ENCODE results near the gene TOGARAM2. TPM values are rescaled to one million over a fixed set of nuclear protein-coding genes. Genes with fewer than 3 reads are reported as not detected.
"Not testable (repeated sequence)": the region's sequence is repeated elsewhere in the genome, so short reads cannot be mapped to it uniquely, and the experiment has no call there.

The TOGARAM2 gene
- total and polyA plus RNA-seq, 3 donors from 2014 or later = 2.1 to 5.2 (median 3.5) TPM

DNA sequence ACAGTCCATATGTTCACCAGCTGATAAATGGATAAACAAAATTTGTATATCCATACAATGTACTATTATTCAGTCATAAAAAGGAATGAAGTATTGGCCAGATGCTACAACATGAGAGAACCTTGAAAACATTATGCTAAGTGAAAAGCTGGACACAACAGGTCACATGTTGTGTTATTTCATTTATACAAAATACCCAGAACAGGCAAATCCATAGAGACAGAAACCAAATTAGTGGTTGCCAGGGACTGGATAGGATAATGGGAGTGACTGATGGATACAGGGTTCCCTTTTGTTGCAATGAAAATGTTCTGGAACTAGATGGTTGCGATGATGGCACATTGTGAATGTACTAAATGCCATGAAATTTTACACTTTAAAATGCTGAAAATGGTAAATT, 103.5 kb downstream of the TOGARAM2 start:
- no peaks in the 10 kb centered on the region for H3K4me1 ChIP-seq
- intact Hi-C loops (cut with DNase I; ENCODE audit: low total_unique reads) = no loop called here
- H3K36me3 ChIP-seq (ENCODE audit: low read depth, missing control alignments) = no peaks in the 10 kb centered on the region
- H3K27me3 ChIP-seq = no peaks in the 10 kb centered on the region
- H3K9me3 ChIP-seq = no peaks in the 10 kb centered on the region
- 90 to 91% methylated on average over 1 of the region's 1 CpG for WGBS, 2 donors
- H3K4me3 ChIP-seq = no peak overlapping the region
- H3K27ac ChIP-seq = no peak overlapping the region
- no peak for TF ChIP-seq POLR2A (IDR thresholded peaks at IDR 0.05)
- TF ChIP-seq CTCF (IDR thresholded peaks at IDR 0.05) = no peak
- no peak for DNase-seq

- H3K27ac ChIP-seq; H3K4me1 ChIP-seq; H3K36me3 ChIP-seq (ENCODE audit: low read depth, missing control alignments); H3K4me3 ChIP-seq; intact Hi-C loops (cut with DNase I; ENCODE audit: low total_unique reads); H3K9me3 ChIP-seq; DNase-seq; H3K27me3 ChIP-seq: not testable (repeated sequence)
- WGBS, 2 donors = 86 to 98% methylated on average over 7 of the region's 7 CpGs
Measured at GRCh38 chr2:29090311-29090710, 109.2 kb downstream of the TOGARAM2 start.

DNA sequence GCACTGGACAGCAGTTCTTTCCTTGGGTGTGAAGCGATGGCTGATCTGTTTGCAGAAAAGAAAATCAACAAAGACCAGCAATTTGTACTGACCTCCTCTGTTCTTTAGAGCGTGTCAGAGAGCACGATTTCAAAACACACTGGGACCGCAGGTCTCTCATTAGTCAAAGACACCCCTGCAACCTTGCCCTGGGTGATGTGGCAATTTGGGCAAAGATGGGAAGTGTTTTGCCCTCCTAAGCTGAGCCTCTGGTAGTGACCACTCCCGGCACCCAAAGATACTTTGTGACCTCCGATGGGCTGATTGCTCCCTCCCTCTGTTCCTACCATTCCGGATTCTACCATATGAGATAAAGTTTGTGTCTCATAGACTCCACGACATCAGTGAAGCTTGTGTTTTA, 115.9 kb downstream of the TOGARAM2 start:
- no peak for DNase-seq
- H3K9me3 ChIP-seq = no peaks in the 10 kb centered on the region
- intact Hi-C loops (cut with DNase I; ENCODE audit: low total_unique reads) = no loop called here
- H3K4me1 ChIP-seq = no peaks in the 10 kb centered on the region
- WGBS, 2 donors = 87 to 92% methylated on average over 8 of the region's 8 CpGs
- TF ChIP-seq POLR2A (IDR thresholded peaks at IDR 0.05) = no peak
- TF ChIP-seq CTCF (IDR thresholded peaks at IDR 0.05) = no peak
- H3K36me3 ChIP-seq (ENCODE audit: low read depth, missing control alignments) = no peaks in the 10 kb centered on the region
- H3K27me3 ChIP-seq = no peaks in the 10 kb centered on the region
- H3K27ac ChIP-seq = no peak overlapping the region
- H3K4me3 ChIP-seq = no peak overlapping the region

GRCh38 chr2:29097569-29097968, 116.5 kb downstream of the TOGARAM2 start:
- no peaks in the 10 kb centered on the region for H3K9me3 ChIP-seq
- intact Hi-C loops (cut with DNase I; ENCODE audit: low total_unique reads) = no loop called here
- no peak for TF ChIP-seq CTCF (IDR thresholded peaks at IDR 0.05)
- no peak for TF ChIP-seq POLR2A (IDR thresholded peaks at IDR 0.05)
- H3K27me3 ChIP-seq = no peaks in the 10 kb centered on the region
- H3K36me3 ChIP-seq (ENCODE audit: low read depth, missing control alignments) = no peaks in the 10 kb centered on the region
- WGBS, 2 donors = 83 to 85% methylated on average over 6 of the region's 6 CpGs
- DNase-seq = no peak
- H3K4me1 ChIP-seq = no peaks in the 10 kb centered on the region
- no peak overlapping the region for H3K4me3 ChIP-seq
- H3K27ac ChIP-seq = no peak overlapping the region

DNA sequence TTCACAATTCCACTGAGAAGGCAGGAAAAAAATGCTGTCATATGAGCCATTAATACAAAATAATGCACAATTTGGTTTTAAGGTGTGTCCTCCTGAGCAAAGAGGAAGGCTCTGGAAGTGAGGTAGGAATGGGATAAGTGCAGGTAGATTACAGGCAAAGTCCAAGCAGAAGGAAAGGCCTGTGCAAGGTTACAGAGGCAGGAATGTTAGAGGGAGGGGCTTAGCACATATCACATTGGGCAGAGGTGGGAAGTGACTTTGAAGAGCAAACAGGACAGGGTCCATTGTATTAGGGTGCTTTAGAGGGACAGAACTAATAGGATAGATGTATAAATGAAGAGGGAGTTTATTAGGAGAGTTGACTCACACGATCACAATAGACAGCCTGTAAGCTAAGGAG, 119.5 kb downstream of the TOGARAM2 start:
- DNase-seq = no peak
- no peaks in the 10 kb centered on the region for H3K9me3 ChIP-seq
- intact Hi-C loops (cut with DNase I; ENCODE audit: low total_unique reads) = no loop called here
- no peak overlapping the region for H3K4me3 ChIP-seq
- no peak overlapping the region for H3K27ac ChIP-seq
- no peak for TF ChIP-seq POLR2A (IDR thresholded peaks at IDR 0.05)
- TF ChIP-seq CTCF (IDR thresholded peaks at IDR 0.05) = no peak
- 100% methylated on average over 1 of the region's 1 CpG for WGBS, 2 donors
- H3K4me1 ChIP-seq = no peaks in the 10 kb centered on the region
- H3K27me3 ChIP-seq = no peaks in the 10 kb centered on the region
- H3K36me3 ChIP-seq (ENCODE audit: low read depth, missing control alignments) = no peaks in the 10 kb centered on the region

Small RNA genes lying within 50 kb of the gene (small RNA-seq; reads per million reads assigned to genes)
- gene RF00019 = 0 reads per million in 2 donors

Other genes starting within 250 kb of the TOGARAM2 start
- gene PPP1CB, start 229.5 kb upstream of the TOGARAM2 start, total RNA-seq = 100 to 1,000 TPM; 175 to 204 TPM
- 84.8 TPM for gene PPP1CB, start 229.5 kb upstream of the TOGARAM2 start, polyA plus RNA-seq (ENCODE audit: insufficient read depth, low read depth, low replicate concordance)
- gene SPDYA, start 170.5 kb upstream of the TOGARAM2 start, total RNA-seq = 10 to 100 TPM; 28.7 to 40.9 TPM
- 93.7 TPM for gene SPDYA, start 170.5 kb upstream of the TOGARAM2 start, polyA plus RNA-seq (ENCODE audit: insufficient read depth, low read depth, low replicate concordance)
- gene TRMT61B, start 111.0 kb upstream of the TOGARAM2 start, total RNA-seq = 10 to 100 TPM; 11.1 to 13.4 TPM
- gene TRMT61B, start 111.0 kb upstream of the TOGARAM2 start, polyA plus RNA-seq (ENCODE audit: insufficient read depth, low read depth, low replicate concordance) = 14.6 TPM
- 10 to 100 TPM; 52.0 to 58.2 TPM for gene WDR43, start 86.6 kb upstream of the TOGARAM2 start, total RNA-seq
- 52.7 TPM for gene WDR43, start 86.6 kb upstream of the TOGARAM2 start, polyA plus RNA-seq (ENCODE audit: insufficient read depth, low read depth, low replicate concordance)
- gene PCARE, start 93.2 kb downstream of the TOGARAM2 start, total RNA-seq = 1 to 10 TPM in 1 of 2 donors, under 1 TPM in 1; 0.06 to 1.0 TPM
- gene PCARE, start 93.2 kb downstream of the TOGARAM2 start, polyA plus RNA-seq (ENCODE audit: insufficient read depth, low read depth, low replicate concordance) = 0.76 TPM
- 10 to 100 TPM; 38.2 to 54.3 TPM for gene CLIP4, start 134.1 kb downstream of the TOGARAM2 start, total RNA-seq
- gene CLIP4, start 134.1 kb downstream of the TOGARAM2 start, polyA plus RNA-seq (ENCODE audit: insufficient read depth, low read depth, low replicate concordance) = 43.1 TPM

All from testis (tissue), 3 donors.